K562 (cell line): ENCODE measurements around the gene GOLT1A. TPM values are rescaled to one million over a fixed set of nuclear protein-coding genes. Genes with fewer than 3 reads are reported as not detected.

Experiments
- CTBP1 ChIP-seq: fragments of 450-650 bp; IDR thresholded peaks from 2 replicates; pipeline ENCODE4 v1.6.1; 2016; ENCODE audit warnings: borderline replicate concordance
- ELK1 ChIP-seq: sonication (generic); formaldehyde crosslinking; IDR thresholded peaks from 2 replicates; pipeline ENCODE4 v1.8.1; 2022; ENCODE audit warnings: missing genetic modification reagents
- JUND ChIP-seq, 2 experiments: IDR thresholded peaks; 2 replicates in 1 of 2; 3 replicates in 1 of 2; pipeline ENCODE4 v1.6.1; 2011; ENCODE audit warnings: borderline replicate concordance in 2 of 2, low read depth in 2 of 2, low read length in 2 of 2, improper control_type of control experiment in 1 of 2, missing biosample characterization in 1 of 2, missing genetic modification characterization in 1 of 2, missing genetic modification reagents in 1 of 2
- KDM1A ChIP-seq, 2 experiments: fragments of 450-650 bp; IDR thresholded peaks; 2 replicates each; pipeline ENCODE4 v1.6.1; 2016; ENCODE audit warnings: mild to moderate bottlenecking in 2 of 2
- SRSF1 ChIP-seq: fragments of 200-400 bp; formaldehyde crosslinking; IDR thresholded peaks from 2 replicates; pipeline ENCODE4 v1.6.1; 2017; ENCODE audit warnings: mild to moderate bottlenecking, low read depth, low read length, moderate library complexity
- STAT5A ChIP-seq: IDR thresholded peaks from 2 replicates; pipeline ENCODE4 v1.6.1; 2012; ENCODE audit warnings: low read length, inconsistent platforms, borderline replicate concordance
- TAL1 ChIP-seq: fragments of 450-650 bp; IDR thresholded peaks from 2 replicates; pipeline ENCODE4 v1.6.1; 2016; ENCODE audit warnings: mild to moderate bottlenecking
- TBP ChIP-seq: optimal IDR thresholded peaks from 2 replicates; pipeline ENCODE3; 2011; ENCODE audit warnings: low read depth, low read length, improper control_type of control experiment
- UBTF ChIP-seq, 2 experiments: IDR thresholded peaks; 2 replicates each; pipeline ENCODE4 v1.6.1; 2012; ENCODE audit warnings: improper control_type of control experiment in 2 of 2, low read depth in 2 of 2, low read length in 2 of 2, borderline replicate concordance in 1 of 2
- ZNF511 ChIP-seq: sonication (generic); formaldehyde crosslinking; IDR thresholded peaks from 2 replicates; pipeline ENCODE4 v1.8.0; 2022; ENCODE audit warnings: mild to moderate bottlenecking, missing genetic modification reagents
- polyA plus RNA-seq, 8 experiments: library from polyadenylated mRNA; depleted of rRNA in 4 of 8; stranded (reverse) in 5 of 8; unstranded in 3 of 8; fragments of >200 nt; fragmentation: Nextera tagmentation in 2 of 8; fragmentation: Illumina TruSeq in 1 of 8; extraction: Ambion mirVana in 2 of 8; extraction: Trizol in 1 of 8; gene quantifications; 2 replicates each; pipeline versions ENCODE4 v1.2.1 to v1.2.3, GENCODE V29; 2011 to 2014; ENCODE audit warnings: inconsistent platforms in 1 of 8, missing spikeins in 1 of 8
- total RNA-seq, 7 experiments: library from RNA; depleted of rRNA in 6 of 7; stranded (reverse); fragments of >200 nt in 6 of 7; fragmentation: Illumina TruSeq in 2 of 7; extraction: Trizol in 2 of 7; gene quantifications; 2 replicates each; pipeline versions ENCODE4 v1.2.1 to v1.2.3, GENCODE V29; 2011 to 2021; ENCODE audit warnings: low replicate concordance in 1 of 7
- TF ChIP-seq, protein P1 (sequence below), 2 experiments: fragments of 450-650 bp in 1 of 2; sonication (generic) in 1 of 2; formaldehyde crosslinking in 1 of 2; IDR thresholded peaks; 2 replicates each; pipeline versions ENCODE4 v1.7.1 to v1.9.0; 2016 to 2022; ENCODE audit warnings: inconsistent platforms in 1 of 2, mild to moderate bottlenecking in 1 of 2, missing genetic modification reagents in 1 of 2

GOLT1A gene
- total and polyA plus RNA-seq, 9 of the 15 experiments (the other 6 are each of a cell fraction or from before 2014, with no cell fraction given): not detected

- TF ChIP-seq ELK1: no peak
- 0 out of 4 replicates have a peak, but pooled peaks of 1 of the 2 experiments have one; percentile 26 for TF ChIP-seq UBTF (IDR thresholded peaks at IDR 0.05; ENCODE audit: borderline replicate concordance in 1 of 2, low read depth in 2 of 2, low read length in 2 of 2)
- TF ChIP-seq, protein P1, sequence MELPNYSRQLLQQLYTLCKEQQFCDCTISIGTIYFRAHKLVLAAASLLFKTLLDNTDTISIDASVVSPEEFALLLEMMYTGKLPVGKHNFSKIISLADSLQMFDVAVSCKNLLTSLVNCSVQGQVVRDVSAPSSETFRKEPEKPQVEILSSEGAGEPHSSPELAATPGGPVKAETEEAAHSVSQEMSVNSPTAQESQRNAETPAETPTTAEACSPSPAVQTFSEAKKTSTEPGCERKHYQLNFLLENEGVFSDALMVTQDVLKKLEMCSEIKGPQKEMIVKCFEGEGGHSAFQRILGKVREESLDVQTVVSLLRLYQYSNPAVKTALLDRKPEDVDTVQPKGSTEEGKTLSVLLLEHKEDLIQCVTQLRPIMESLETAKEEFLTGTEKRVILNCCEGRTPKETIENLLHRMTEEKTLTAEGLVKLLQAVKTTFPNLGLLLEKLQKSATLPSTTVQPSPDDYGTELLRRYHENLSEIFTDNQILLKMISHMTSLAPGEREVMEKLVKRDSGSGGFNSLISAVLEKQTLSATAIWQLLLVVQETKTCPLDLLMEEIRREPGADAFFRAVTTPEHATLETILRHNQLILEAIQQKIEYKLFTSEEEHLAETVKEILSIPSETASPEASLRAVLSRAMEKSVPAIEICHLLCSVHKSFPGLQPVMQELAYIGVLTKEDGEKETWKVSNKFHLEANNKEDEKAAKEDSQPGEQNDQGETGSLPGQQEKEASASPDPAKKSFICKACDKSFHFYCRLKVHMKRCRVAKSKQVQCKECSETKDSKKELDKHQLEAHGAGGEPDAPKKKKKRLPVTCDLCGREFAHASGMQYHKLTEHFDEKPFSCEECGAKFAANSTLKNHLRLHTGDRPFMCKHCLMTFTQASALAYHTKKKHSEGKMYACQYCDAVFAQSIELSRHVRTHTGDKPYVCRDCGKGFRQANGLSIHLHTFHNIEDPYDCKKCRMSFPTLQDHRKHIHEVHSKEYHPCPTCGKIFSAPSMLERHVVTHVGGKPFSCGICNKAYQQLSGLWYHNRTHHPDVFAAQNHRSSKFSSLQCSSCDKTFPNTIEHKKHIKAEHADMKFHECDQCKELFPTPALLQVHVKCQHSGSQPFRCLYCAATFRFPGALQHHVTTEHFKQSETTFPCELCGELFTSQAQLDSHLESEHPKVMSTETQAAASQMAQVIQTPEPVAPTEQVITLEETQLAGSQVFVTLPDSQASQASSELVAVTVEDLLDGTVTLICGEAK (IDR thresholded peaks at IDR 0.05): no peak
- TF ChIP-seq, protein P1 (CRISPR knock-in tag; IDR thresholded peaks at IDR 0.05): peak; percentile 34; the same call in 1 of the 2 replicates
- TF ChIP-seq ZNF511 (CRISPR knock-in tag): no peak
- no peak for TF ChIP-seq KDM1A (IDR thresholded peaks at IDR 0.05)
- TF ChIP-seq JUND (IDR thresholded peaks at IDR 0.05; ENCODE audit: borderline replicate concordance, low read depth, low read length): 0 out of 2 replicates have a peak, but pooled peaks have one; percentile 12
- TF ChIP-seq JUND (tag; IDR thresholded peaks at IDR 0.05; ENCODE audit: borderline replicate concordance, low read depth, low read length): no peak
- peak; percentile 55; the same call in 1 of the 2 replicates for TF ChIP-seq CTBP1
- TF ChIP-seq STAT5A: no peak
- no peak for TF ChIP-seq SRSF1
- TF ChIP-seq TAL1: no peak
- no peak for TF ChIP-seq TBP
Observed at GRCh38 chr1:204258213-204259115, 44.7 kb upstream of the GOLT1A start (continued).
